GM10266 (cell line): ENCODE measurements around the gene PRRG4.
"Not testable (repeated sequence)": the region's sequence is repeated elsewhere in the genome, so short reads cannot be mapped to it uniquely, and the experiment has no call there.

ENCODE experiments used
- DNase-seq: peaks from one replicate; pipeline ENCODE4 v3.0.0; 2012; ENCODE audit errors: extremely low spot score
- TF ChIP-seq, protein P1 (sequence below): IDR thresholded peaks from 2 replicates; pipeline ENCODE4 v1.5.1; 2012; ENCODE audit warnings: mild to moderate bottlenecking, low read depth; ENCODE audit not compliant: control insufficient read depth, insufficient read depth; ENCODE audit errors: missing control alignments

Gene PRRG4

GRCh38 chr11:32820497-32820896 lies 9.2 kb upstream of the PRRG4 start:
- TF ChIP-seq, protein P1, sequence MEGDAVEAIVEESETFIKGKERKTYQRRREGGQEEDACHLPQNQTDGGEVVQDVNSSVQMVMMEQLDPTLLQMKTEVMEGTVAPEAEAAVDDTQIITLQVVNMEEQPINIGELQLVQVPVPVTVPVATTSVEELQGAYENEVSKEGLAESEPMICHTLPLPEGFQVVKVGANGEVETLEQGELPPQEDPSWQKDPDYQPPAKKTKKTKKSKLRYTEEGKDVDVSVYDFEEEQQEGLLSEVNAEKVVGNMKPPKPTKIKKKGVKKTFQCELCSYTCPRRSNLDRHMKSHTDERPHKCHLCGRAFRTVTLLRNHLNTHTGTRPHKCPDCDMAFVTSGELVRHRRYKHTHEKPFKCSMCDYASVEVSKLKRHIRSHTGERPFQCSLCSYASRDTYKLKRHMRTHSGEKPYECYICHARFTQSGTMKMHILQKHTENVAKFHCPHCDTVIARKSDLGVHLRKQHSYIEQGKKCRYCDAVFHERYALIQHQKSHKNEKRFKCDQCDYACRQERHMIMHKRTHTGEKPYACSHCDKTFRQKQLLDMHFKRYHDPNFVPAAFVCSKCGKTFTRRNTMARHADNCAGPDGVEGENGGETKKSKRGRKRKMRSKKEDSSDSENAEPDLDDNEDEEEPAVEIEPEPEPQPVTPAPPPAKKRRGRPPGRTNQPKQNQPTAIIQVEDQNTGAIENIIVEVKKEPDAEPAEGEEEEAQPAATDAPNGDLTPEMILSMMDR: no peak
- no peak for DNase-seq

DNA sequence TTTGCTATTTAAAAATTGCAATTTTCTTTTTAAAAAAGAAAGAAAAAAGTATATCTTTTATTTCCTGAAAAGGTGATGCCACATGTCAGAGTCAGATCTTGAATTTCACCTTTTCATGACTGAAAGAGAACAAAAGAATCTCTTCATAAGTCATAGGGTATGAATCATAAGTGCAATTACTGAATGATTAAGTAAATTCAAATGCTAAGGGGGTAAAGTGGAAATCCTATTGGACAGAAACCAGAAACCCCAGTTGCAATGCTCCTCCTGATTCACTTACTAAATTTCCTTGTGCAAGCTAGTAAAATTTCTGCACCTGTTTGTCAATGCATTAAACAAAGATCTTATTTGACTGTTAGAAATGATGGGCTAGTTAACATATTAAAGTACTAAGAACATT lies 8.2 kb upstream of the PRRG4 start:
- TF ChIP-seq, protein P1: no peak
- no peak for DNase-seq

GRCh38 chr11:32821917-32822560 lies 7.7 kb upstream of the PRRG4 start:
- TF ChIP-seq, protein P1: no peak
- no peak for DNase-seq

- not testable (repeated sequence) for DNase-seq
Measured at GRCh38 chr11:32823617-32824016, 6.1 kb upstream of the PRRG4 start.

DNA sequence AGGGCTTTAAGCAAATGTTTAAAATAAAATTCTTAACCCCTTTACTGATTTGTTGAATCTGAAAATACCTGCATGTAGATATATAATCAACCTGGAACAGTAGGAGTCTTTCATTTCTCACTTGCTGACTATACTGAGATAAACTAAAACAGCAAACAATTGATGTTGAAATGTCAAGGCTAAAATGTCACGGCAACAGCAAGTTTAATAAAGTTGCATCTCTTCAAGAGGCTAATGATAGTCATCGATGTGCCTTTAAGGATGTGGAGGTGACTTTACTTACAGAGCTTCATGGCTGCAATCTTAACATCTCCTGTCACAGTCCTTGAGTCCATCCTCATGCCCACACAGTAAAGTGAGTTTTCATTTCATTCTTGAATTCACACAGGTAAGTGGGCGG lies 3.6 kb upstream of the PRRG4 start:
- DNase-seq: no peak
- TF ChIP-seq, protein P1: no peak

- DNase-seq: no peak
- TF ChIP-seq, protein P1: no peak
Measured at GRCh38 chr11:32827276-32827675, 2.5 kb upstream of the PRRG4 start.

DNA sequence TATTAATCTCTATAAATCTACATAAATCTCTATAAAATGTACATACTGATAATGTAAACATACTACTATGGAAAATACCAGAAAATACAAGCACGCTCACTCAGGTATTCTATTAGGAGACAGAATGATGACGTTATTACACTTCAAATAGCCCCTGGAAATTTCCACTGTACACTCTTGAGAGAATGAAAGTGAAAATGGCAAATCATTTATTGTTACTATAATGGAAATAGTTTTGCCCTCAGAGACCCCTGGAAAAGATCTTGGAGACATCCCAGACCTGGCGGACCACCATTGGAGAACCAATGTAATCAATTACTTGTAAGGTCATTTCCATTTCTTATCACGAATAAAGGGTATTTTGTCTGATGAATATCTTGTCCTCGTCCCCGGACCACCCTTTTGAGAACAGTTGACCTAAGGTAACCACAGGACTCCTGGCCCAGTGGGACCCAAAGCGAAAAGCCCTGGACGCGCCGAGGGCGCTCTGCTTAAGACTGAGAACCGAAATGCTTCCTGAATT lies 509 bp upstream of the PRRG4 start:
- DNase-seq: peak; percentile 66
- TF ChIP-seq, protein P1: no peak

DNA sequence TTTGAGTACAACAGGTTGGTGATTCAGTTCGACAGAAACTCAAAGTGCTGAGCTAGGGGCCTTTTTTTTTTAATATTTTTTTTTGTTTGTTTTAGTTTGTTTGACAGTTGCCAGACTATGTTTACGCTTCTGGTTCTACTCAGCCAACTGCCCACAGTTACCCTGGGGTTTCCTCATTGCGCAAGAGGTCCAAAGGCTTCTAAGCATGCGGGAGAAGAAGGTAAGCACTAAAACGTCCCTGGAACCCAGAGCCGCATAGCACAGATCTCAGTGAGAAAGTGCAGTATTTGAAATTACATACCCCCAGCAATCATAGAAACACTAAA lies 649 bp downstream of the PRRG4 start:
- TF ChIP-seq, protein P1: no peak
- DNase-seq: peak; percentile 38
